ENCODE measurements around the gene ERC1.
"Not testable (repeated sequence)": the region's sequence is repeated elsewhere in the genome, so short reads cannot be mapped to it uniquely, and the experiment has no call there.

The ERC1 gene

GRCh38 chr12:1353451-1353850, 362.4 kb downstream of the ERC1 start:
- DNase-seq (ENCODE audit: low read depth in 2 of 2): no peak

DNA sequence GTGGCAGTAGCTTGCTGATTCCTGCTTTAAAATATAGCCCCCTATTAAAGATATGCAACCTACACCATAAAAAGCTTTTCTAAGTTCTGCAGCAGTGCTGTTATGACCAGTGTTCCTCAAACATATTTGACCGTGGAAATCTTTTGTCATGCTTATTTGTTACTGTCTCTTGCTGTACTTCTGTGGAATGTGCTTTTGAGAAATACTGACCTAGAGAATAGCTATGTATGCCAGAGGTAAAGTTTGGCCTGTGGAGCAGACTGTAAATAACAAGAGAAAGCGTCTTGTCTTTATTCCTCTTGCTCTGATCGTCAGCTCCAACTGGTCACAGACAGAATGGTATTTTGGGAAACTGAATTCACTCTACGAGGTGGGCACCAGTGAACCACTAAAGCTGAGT, 364.4 kb downstream of the ERC1 start:
- no peak for DNase-seq (ENCODE audit: low read depth in 2 of 2)

- DNase-seq (ENCODE audit: low read depth in 2 of 2): not testable (repeated sequence)
These were observed 364.8 kb downstream of the ERC1 start for GRCh38 chr12:1355871-1356270.

- DNase-seq (ENCODE audit: low read depth in 2 of 2): no peak
These were observed 365.3 kb downstream of the ERC1 start for GRCh38 chr12:1356285-1356684.

GRCh38 chr12:1357171-1357570, 366.1 kb downstream of the ERC1 start:
- DNase-seq (ENCODE audit: low read depth in 2 of 2): no peak

DNA sequence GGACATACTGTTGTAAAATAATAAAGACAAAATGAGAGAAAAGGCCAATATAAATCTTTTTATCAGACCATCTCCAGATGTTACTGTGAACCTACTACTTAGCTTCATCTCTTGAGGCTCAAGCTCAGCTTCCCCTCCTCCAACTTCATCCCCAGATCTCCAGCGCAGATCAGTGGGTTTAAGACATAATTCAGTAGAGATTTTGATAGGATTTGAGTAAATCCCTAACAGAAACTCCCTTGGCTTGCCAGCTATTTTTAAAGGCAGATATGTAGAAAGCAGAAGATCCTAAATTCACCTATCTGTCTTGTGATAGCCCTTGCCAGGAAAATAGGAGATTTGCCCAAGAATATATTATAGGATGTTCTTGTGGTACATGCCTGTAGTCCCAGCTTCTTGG, 366.7 kb downstream of the ERC1 start:
- no peak for DNase-seq (ENCODE audit: low read depth in 2 of 2)

DNA sequence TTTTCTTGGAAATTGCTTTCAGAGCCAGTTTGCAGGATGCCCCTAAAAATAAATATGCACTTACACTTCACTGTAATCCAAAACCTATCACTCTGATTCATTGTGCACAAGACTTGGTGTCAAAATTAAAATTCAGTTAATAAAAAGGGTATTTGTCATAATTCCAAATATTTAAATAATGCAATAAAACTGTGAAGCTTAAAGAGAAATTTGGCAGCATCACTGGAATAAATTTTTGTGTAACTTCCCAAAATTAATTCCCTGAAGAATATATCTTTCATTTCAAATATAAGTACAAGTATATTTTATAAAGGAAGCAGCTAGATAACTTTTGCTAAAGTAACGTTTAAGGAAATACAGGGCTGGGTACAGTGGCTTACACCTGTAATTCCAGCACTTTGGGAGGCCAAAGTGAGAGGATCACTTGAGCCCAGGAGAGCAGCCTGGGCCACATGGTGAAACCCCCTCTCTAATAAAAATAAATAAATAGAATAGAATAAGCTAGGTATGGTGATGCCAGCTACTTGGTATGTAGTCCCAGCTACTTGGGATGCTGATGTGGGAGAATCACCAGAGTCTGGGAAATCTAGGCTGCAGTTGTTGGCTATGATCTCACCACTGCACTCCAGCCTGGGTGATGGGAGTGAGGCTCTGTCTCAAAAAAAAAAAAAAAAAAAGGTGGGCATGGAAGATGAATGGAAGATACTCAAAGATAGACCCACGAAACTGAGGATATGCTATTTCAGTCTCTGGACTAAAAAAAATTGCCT, 369.6 kb downstream of the ERC1 start:
- no peak for DNase-seq (ENCODE audit: low read depth in 2 of 2)

DNA sequence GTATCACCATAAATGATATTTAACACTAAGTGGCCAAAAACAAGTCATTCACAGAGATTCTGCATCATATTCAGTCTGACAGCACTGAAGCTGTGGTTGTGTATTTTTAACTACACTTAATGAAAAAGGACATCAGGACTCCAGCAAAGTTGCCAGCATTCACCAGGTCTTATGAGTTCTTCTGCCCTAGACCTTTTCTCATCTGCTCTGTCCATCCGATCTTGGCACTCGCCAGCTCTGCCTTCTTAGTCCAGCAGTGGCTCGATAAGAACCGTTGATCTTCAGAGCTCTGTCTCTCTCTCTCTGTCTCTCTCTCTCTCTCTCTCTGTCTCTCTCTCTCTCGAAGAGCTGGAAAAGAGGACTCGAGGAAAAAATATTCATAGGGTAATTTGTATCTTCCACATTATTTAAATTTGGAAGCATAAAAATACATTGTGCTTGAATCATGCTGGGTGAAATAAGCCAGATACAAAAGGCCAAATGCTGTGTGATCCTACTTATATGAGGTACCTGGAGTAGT, 371.2 kb downstream of the ERC1 start:
- no peak for DNase-seq (ENCODE audit: low read depth in 2 of 2)

GRCh38 chr12:1365703-1366102, 374.7 kb downstream of the ERC1 start:
- no peak for DNase-seq (ENCODE audit: low read depth in 2 of 2)

GRCh38 chr12:1367331-1368291, 376.6 kb downstream of the ERC1 start:
- no peak for DNase-seq (ENCODE audit: low read depth in 2 of 2)

DNA sequence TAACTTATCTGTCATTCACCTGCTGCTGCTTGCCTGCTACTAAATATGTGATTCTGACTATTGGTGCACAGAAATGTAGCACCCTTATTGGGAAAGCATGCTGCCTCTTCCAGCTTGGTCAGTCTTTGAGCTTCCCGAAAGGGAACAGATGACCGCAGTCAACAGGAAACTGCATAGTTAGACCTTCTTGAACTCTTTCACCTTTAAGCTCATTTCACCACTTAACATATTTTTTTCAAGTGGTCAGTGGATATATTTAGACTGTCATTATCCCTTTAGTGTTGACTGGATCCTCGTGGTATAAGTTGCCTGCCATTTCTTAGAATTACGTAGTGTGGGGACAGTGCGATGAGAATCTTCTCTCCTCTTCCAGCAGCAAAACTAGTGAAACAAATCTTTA, 378.4 kb downstream of the ERC1 start:
- DNase-seq (ENCODE audit: low read depth in 2 of 2): no peak

DNA sequence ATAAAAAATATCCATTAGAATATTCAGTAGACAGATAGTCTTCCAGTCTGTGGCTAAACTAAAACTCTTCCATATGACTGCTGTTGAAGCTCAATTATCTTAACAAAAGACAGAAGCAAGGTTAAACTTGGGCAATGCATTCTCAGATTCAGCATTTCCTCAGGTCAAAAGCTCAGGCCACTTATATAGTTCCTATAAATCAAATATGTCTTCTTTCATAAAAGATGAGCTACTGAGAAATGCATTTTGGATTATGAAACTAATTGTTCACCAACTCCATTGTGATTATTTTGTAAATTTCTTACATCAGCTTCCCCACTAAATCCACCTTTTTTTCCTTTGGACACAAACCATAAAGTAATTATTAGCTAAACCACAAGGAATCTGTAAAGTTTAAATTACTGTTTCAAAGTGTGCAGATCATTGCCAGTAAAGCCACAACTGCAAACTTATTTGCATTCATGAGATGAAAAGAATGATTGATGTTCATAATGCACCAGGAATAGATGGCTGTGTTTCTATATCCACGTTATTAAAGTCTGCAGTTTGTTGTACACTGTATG, 379.0 kb downstream of the ERC1 start:
- DNase-seq (ENCODE audit: low read depth in 2 of 2): no peak

DNA sequence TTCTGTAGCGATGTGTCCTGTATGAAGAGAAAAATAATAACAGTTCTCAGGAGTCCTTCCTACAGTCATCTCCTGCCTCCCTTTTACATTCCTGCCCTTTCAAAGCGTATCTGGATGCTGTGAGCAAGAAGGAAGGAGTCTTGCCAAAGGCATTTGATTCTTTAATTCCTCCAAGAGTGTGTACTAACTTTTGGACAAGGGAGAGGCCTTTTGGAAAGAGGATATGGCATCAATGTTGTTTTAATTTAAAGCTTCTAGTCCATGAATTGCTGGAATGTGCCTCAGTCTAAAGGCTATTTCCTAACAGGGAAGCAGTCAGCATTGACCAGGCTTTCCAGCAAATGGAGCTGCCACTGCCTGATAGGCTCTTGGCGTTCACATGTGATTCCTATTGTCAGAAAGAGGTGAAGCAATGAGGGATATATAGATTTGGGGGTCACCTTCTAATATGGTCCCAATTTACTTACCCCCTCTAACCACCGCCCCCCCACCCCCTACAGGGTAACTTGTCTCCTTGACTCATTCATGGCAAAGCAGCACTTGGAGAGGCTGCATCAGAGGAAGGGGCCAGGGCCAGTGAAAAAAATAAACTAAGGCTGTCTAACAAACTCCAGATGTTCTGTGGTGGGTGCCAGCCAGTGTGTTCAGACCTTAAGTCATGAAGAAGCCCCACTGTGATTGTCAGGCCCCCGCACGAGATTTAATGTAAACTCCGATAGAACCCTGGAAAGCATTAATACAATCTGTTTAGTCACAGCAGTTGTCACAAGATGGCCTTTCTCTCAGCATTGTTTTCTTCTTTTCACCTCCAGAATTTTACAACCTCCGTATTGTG, 383.1 kb downstream of the ERC1 start:
- DNase-seq (ENCODE audit: low read depth in 2 of 2): no peak

- DNase-seq (ENCODE audit: low read depth in 2 of 2): no peak
These were observed 384.3 kb downstream of the ERC1 start for GRCh38 chr12:1375323-1375722.

DNA sequence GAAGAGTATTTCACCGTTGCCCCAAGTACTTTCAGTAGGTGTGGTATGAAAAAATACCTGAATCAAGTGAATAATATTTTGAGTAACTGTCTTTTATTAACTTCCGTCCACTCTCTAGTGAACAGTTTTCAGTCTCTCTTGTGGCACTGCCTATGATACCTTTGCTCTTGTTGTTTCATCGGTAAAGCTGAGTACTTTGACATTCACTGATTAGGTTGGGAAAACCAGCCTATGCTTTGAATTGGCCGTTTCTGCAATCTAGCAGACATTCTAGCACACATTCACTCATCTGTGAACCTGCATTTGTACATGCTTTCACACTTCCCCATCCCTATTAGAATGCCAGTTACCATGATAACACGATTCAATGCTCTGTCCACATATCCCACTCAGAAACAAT, 386.1 kb downstream of the ERC1 start:
- no peak for DNase-seq (ENCODE audit: low read depth in 2 of 2)

DNA sequence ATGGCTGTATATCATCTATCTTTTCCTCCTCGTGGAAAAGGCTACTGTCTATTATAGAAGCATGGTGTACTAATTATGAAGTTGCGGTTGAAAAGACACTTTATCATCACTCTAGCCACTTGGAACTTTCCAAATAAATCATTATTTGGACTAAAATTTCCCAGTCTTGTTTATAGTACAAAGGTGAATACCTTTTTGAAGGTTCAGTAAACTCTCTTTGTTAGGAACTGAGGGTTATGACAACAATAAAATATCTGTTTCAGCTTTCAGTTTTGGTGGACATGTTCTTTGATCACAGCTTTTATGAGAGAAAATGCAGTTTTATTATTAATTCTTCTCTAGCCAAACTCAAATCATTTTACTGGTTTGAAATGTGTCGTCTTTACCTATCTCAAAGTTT, 386.7 kb downstream of the ERC1 start:
- no peak for DNase-seq (ENCODE audit: low read depth in 2 of 2)

DNA sequence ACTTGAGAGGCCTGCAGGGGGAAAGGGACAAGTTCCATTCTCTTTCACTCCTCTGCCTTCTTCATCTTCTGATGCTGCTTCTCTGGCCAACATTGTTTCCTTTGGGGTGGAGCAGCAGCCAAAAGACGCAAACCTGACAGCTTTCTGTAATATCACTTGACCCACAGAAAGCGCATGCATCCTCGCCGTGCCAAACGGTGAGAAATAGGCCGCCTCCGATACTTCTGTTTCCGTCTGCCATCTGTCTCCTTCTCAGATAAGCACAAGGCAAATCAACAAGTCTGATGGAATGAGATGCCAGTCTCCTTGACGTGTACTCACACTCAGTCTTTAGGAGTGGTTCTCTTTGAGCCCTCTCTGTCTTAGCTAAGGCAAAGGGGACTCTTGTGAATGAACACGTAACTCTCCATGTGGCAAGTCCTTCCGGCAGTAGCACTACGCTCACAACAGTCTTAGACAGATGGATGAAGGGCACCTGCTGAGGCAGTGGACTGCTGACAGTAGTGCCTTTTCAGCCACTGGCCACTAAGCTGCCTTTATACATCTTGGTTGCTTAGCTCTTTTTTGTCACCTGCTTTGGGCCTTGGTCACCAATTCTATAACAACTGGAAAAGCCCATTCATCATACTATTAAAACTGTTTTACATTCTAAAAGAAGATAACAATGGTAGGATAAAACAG, 389.3 kb downstream of the ERC1 start:
- no peak for DNase-seq (ENCODE audit: low read depth in 2 of 2)

GRCh38 chr12:1382151-1382550, 391.1 kb downstream of the ERC1 start:
- no peak for DNase-seq (ENCODE audit: low read depth in 2 of 2)

DNA sequence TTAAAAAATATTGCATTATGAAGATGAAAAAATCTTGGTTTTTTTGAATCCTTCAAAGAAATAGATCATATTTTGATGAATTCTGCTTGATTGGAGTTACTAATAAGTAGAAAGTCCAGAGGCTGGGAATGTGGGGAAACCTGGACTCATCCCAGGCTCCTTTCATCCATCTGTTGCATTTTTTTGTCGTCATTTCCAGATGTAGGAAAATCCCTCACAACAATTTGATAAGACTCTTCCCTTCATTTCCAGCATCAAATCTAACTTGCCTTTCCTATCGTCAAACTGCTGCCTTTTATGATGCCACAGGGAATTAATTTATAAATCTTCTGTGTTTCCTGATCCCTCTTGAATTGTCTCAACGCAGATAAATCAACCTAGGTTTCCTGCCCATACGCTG, 391.8 kb downstream of the ERC1 start:
- no peak for DNase-seq (ENCODE audit: low read depth in 2 of 2)

- DNase-seq (ENCODE audit: low read depth in 2 of 2): no peak
These were observed 392.7 kb downstream of the ERC1 start for GRCh38 chr12:1383758-1384157.

DNA sequence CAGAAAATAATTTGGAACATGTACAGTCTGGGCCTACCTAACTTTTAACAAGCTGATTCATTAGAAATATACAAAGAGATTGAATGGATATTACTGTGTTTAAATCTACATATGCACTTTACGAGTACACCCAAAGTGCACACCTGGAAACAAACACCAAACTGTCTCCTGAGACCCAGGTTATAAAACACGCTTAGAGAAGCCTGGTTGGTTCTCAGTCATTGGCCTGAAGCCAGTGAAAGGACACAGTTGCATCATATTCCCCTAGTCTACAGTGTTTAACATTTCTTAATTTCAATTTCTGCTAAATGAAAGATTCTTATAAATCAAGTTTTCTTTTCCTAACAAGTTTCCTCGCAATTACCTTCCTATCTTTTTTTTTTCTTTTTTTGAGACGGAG, 393.9 kb downstream of the ERC1 start:
- DNase-seq (ENCODE audit: low read depth in 2 of 2): no peak

Data from stimulated activated CD8-positive, alpha-beta memory T cell treated with anti-CD3 and anti-CD28 coated beads, Interleukin-7, amount 100 ng/mL, for 4 hours (primary cell).